HEK293T (cell line): ENCODE measurements around the gene GFI1.

Source experiments
- CTCF ChIA-PET: fragments of 350-600 bp; formaldehyde crosslinking; extraction: SDS; loops from one replicate; lab custom pipeline; 2021; ENCODE audit warnings: antibody characterized with exemption, inconsistent platforms; lab: Yijun Ruan, JAX
- POLR2A ChIA-PET: fragments of 350-600 bp; formaldehyde crosslinking; extraction: SDS; loops from one replicate; lab custom pipeline; 2020; ENCODE audit warnings: antibody characterized with exemption, inconsistent platforms; lab: Yijun Ruan, JAX
- DNase-seq: peaks from one replicate; pipeline ENCODE4 v3.0.0; 2012; ENCODE audit warnings: mixed read lengths; ENCODE audit errors: extremely low spot score
- ARNT ChIP-seq: fragments of 450-650 bp; IDR thresholded peaks from 2 replicates; pipeline ENCODE4 v1.6.1; 2017; ENCODE audit warnings: mild to moderate bottlenecking
- BHLHE40 ChIP-seq: fragments of 450-650 bp; IDR thresholded peaks from 2 replicates; pipeline ENCODE4 v1.6.1; 2016; ENCODE audit warnings: mild to moderate bottlenecking, moderate library complexity, borderline replicate concordance
- CTBP1 ChIP-seq: fragments of 450-650 bp; IDR thresholded peaks from 2 replicates; pipeline ENCODE4 v1.6.1; 2016; ENCODE audit warnings: borderline replicate concordance
- ELF4 ChIP-seq: fragments of 450-650 bp; IDR thresholded peaks from 2 replicates; pipeline ENCODE4 v1.6.1; 2017; ENCODE audit warnings: antibody characterized with exemption
- FOXA1 ChIP-seq: fragments of 450-650 bp; IDR thresholded peaks from 2 replicates; pipeline ENCODE4 v1.6.1; 2016; ENCODE audit warnings: mild to moderate bottlenecking
- FOXK2 ChIP-seq: fragments of 450-650 bp; IDR thresholded peaks from 2 replicates; pipeline ENCODE4 v1.6.1; 2016; ENCODE audit warnings: mild to moderate bottlenecking
- FOXM1 ChIP-seq: fragments of 450-650 bp; IDR thresholded peaks from 2 replicates; pipeline ENCODE4 v1.6.1; 2017; ENCODE audit warnings: mild to moderate bottlenecking, borderline replicate concordance
- HDGF ChIP-seq: fragments of 450-650 bp; IDR thresholded peaks from 2 replicates; pipeline ENCODE4 v1.6.1; 2017; ENCODE audit warnings: antibody characterized with exemption, borderline replicate concordance
- L3MBTL2 ChIP-seq: fragments of 450-650 bp; conservative IDR thresholded peaks from 2 replicates; pipeline ENCODE4 v1.6.1; 2016; ENCODE audit warnings: mild to moderate bottlenecking
- LEF1 ChIP-seq: fragments of 450-650 bp; IDR thresholded peaks from 2 replicates; pipeline ENCODE4 v1.6.1; 2017; ENCODE audit warnings: mild to moderate bottlenecking, borderline replicate concordance
- NFRKB ChIP-seq: fragments of 450-650 bp; IDR thresholded peaks from 2 replicates; pipeline ENCODE4 v1.6.1; 2016; ENCODE audit warnings: mild to moderate bottlenecking, moderate library complexity
- PKNOX1 ChIP-seq: fragments of 450-650 bp; IDR thresholded peaks from 2 replicates; pipeline ENCODE4 v1.6.1; 2016
- SP1 ChIP-seq: fragments of 450-650 bp; IDR thresholded peaks from 2 replicates; pipeline ENCODE4 v1.6.1; 2017
- SUZ12 ChIP-seq: fragments of 450-650 bp; IDR thresholded peaks from 2 replicates; pipeline ENCODE4 v1.6.1; 2016; ENCODE audit warnings: mild to moderate bottlenecking
- TARDBP ChIP-seq: fragments of 450-650 bp; IDR thresholded peaks from 2 replicates; pipeline ENCODE4 v1.6.1; 2016
- ZNF384 ChIP-seq: fragments of 450-650 bp; IDR thresholded peaks from 2 replicates; pipeline ENCODE4 v1.6.1; 2016

GFI1 gene

GRCh38 chr1:92485381-92486250 lies 1.1 kb downstream of the GFI1 start:
- ChIA-PET CTCF (interaction anchor here (0.5 to 1.4 kb wide), 10 partner anchors 8 to 658 kb away, joined by 3 to 5 read pairs (median 3); partner anchors contain the start of genes GLMN and RPAP2), POLR2A (interaction anchor here (0.6 to 1.5 kb wide), 6 partner anchors 11 to 251 kb away, joined by 3 to 9 read pairs (median 3); no protein-coding TSS in a partner anchor)
- TF ChIP-seq FOXA1: no peak
- no peak for TF ChIP-seq FOXK2
- TF ChIP-seq HDGF: 0 out of 2 replicates have a peak, but pooled peaks have one; percentile 31
- peak; percentile 46; the same call in 1 of the 2 replicates for TF ChIP-seq L3MBTL2
- peak; percentile 79 for DNase-seq

GRCh38 chr1:92484472-92485380 lies 2.0 kb downstream of the GFI1 start:
- no peak for TF ChIP-seq LEF1
- TF ChIP-seq SP1: no peak
- no peak for TF ChIP-seq HDGF
- TF ChIP-seq L3MBTL2: no peak
- POLR2A ChIA-PET: interaction anchor here (1.0 to 1.5 kb wide), 5 partner anchors 11 to 252 kb away, joined by 3 to 9 read pairs (median 3); no protein-coding TSS in a partner anchor
- CTCF ChIA-PET: interaction anchor here (0.7 to 1.4 kb wide), 6 partner anchors 9 to 657 kb away, joined by 3 to 5 read pairs (median 3); partner anchors contain the start of genes GLMN and RPAP2
- DNase-seq: peak; percentile 31

- CTCF ChIA-PET: no interaction called here
- TF ChIP-seq BHLHE40 (no peak), HDGF (no peak), TARDBP (no peak)
- no peak for DNase-seq
- POLR2A ChIA-PET: interaction anchor here (1.3 kb wide), 1 partner anchor 10 kb away, joined by 5 read pairs; no protein-coding TSS in a partner anchor
These were observed 2.9 kb downstream of the GFI1 start for GRCh38 chr1:92483610-92484471.

- ChIA-PET POLR2A (interaction anchor here (1.3 kb wide), 1 partner anchor 9 kb away, joined by 5 read pairs; no protein-coding TSS in a partner anchor), CTCF (no interaction called here)
- DNase-seq: no peak
- no peak for TF ChIP-seq ARNT
- no peak for TF ChIP-seq HDGF
- no peak for TF ChIP-seq ZNF384
- TF ChIP-seq FOXK2: no peak
- no peak for TF ChIP-seq ELF4
- TF ChIP-seq TARDBP: no peak
- TF ChIP-seq SP1: no peak
These were observed 3.8 kb downstream of the GFI1 start for GRCh38 chr1:92482665-92483609.

- no peak for TF ChIP-seq FOXK2
- TF ChIP-seq TARDBP: no peak
- TF ChIP-seq ARNT: no peak
- no peak for TF ChIP-seq FOXM1
- TF ChIP-seq PKNOX1: no peak
- no peak for TF ChIP-seq BHLHE40
- no peak for TF ChIP-seq LEF1
- CTCF ChIA-PET: no interaction called here
- POLR2A ChIA-PET: no interaction called here
- DNase-seq: no peak
These were observed 4.6 kb downstream of the GFI1 start for GRCh38 chr1:92481971-92482664.

- POLR2A ChIA-PET: no interaction called here
- TF ChIP-seq FOXK2 (no peak), FOXM1 (no peak), TARDBP (no peak), CTBP1 (no peak), BHLHE40 (no peak), SUZ12 (no peak), SP1 (no peak), LEF1 (no peak), FOXA1 (no peak), HDGF (no peak), ARNT (no peak), PKNOX1 (no peak), ZNF384 (no peak), NFRKB (no peak), L3MBTL2 (no peak), ELF4 (no peak)
- CTCF ChIA-PET: no interaction called here
- no peak for DNase-seq
These were observed 5.2 kb downstream of the GFI1 start for GRCh38 chr1:92481599-92481925.
